Glomerular visceral epithelial cell (primary cell): Measurements from ENCODE around the gene BLOC1S5.
A peak's percentile ranks its signal among the peaks of the same experiment; 100 is the strongest.

Source experiments
- DNase-seq: peaks from one replicate; pipeline ENCODE4 v3.0.0-alpha.2; 2016; ENCODE audit errors: extremely low spot score

Gene BLOC1S5, protein sequence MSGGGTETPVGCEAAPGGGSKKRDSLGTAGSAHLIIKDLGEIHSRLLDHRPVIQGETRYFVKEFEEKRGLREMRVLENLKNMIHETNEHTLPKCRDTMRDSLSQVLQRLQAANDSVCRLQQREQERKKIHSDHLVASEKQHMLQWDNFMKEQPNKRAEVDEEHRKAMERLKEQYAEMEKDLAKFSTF

DNA sequence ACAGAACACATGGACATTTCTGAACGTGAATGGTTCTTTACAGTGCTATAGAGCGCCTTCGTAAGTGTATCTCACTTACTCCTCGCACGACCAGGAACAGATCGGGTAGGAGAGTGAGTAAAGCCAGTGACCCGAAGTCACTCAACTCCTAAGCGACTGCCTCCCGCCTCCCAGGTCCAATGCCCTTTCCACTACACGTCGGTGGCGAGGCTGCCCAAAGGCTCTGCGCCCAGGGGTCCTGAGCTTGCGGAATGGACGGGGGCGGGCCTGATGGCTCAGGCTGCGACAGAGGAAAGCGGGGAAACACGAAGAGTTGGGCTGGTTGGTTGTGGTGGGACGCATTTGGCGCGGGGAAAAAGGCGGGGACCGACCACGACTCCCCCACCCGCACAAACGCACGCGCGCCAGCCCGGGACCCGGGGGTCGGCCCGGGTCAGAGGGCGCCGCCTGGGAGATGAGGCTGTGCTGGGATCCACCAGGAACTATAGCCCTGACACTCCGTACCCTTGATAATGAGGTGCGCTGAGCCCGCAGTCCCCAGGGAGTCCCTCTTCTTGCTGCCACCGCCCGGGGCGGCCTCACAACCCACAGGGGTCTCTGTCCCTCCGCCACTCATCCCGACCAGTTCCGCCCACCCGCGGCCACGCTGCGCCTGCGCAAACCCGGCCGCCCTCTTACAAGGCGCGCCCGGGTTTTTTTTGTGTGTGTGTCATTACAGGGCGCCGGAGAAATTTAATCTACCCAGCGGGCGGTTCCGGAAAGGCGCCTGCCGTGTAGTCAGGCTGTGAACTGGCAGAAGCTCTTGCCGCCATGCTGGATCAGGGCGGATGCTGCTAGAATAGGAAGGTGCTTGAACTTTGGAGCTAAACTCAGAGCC, at the start of gene BLOC1S5:
Gene BLOC1S5, minus strand, starts transcription at position 629 of the 877 bp plus-strand sequence. Its CDS starts 13 bp downstream, at position 616.
- peak; percentile 98 for DNase-seq

- no peak for DNase-seq
Measured at GRCh38 chr6:8113131-8113654, 49.0 kb upstream of the BLOC1S5 start.

- no peak for DNase-seq
Measured at GRCh38 chr6:8110725-8111124, 46.5 kb upstream of the BLOC1S5 start.

DNA sequence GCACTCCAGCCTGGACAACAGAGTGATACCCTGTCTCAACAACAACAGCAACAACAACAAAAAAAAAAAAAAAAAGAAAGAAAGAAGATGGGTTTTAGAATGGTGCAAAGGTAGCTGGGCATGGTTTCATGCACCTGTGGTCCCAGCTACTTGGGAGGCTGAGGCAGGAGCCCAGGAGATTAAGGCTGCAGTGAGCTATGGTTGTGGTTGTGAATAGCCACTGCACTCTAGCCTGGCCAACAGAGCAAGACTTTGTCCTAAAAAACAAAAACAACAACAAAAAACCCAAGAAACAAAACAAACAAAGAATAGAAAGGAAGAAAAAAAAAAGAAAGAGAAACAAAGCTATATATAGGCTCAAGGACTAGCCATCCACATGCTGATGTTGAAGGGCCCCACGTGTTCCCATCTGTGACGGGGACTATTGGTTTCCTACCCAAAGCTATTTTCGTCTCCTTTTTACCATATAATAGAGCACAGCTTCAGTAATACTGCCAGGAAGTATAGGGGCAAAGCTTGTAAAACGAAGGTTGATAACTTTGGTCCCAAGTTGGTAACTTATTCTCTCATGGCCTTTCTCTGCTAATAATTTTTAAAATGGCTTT, 46.0 kb upstream of the BLOC1S5 start:
- DNase-seq: no peak

DNA sequence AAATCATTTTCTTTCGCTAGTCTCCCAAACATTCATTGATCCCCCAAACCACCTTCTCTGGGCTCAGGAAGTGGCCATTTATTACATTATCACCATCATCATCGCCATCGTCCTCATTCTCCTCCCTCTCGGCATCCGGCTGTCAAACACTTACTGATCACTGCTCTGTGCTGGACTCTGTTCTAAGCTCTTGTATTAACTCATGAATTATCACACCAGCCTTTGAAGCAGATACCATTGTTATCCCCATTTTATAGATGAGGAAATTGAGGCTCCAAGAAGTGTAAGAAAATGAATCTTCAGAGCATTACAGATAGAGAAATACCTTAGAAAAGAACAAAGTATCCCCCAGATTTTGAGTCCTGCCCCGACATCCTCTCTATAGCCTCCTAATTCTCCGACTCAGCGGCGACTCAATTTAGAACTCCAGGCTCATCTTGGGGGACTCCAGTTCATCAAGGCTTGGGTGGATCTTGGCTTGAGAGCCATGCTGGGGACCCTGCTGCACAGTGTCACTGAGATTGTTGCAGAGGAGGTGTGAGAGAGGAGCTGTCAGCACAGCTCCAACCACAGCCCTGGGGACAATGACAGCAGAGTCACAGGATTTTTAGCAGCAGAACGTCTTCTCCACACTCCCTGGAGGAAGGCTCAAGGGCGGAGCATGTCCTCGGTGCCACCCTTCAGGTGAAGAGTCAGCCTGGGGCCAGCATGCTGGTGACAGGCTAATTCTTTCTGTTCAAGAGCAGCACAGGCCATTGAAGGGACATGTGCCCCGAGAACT, 44.8 kb upstream of the BLOC1S5 start:
- DNase-seq: no peak

- peak; percentile 60 for DNase-seq
Measured at GRCh38 chr6:8108031-8108660, 44.0 kb upstream of the BLOC1S5 start.

DNA sequence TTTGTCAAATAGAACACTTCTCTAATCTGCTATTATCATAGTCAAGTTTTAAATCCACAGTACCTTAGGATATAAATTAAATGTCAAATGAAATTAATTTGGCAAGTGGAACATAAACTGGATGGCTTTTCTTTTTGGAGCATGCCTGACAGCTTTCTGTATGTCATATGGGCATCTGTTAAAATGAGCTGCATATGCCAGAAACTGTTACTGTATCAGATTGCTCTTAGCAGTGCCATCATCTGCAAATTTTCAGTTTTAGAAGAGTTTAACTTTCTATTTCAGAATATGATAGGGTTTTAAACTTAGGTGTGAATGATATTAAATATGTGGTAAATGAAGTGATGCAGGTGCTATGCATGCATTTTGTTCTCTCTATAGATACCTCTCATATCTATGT, 41.6 kb upstream of the BLOC1S5 start:
- DNase-seq: no peak

DNA sequence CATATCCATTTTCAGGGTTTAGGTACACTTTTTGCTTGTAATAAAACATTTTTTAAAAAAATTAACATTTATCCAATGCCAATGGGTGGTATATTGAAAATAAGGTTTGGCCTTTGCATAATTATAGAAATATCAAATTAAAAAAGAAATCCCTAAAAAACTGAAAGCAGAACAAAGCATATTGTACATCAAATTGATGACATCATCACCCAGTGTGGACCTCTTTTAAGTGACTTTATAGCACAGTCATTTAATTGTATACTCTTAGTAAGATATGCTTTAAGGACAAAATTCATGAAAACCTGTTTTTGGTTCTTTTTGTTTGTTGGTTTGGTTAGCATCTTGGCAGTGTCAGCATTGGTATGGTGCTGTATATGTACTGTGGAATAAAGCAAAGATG, 39.5 kb upstream of the BLOC1S5 start:
- DNase-seq: no peak

DNA sequence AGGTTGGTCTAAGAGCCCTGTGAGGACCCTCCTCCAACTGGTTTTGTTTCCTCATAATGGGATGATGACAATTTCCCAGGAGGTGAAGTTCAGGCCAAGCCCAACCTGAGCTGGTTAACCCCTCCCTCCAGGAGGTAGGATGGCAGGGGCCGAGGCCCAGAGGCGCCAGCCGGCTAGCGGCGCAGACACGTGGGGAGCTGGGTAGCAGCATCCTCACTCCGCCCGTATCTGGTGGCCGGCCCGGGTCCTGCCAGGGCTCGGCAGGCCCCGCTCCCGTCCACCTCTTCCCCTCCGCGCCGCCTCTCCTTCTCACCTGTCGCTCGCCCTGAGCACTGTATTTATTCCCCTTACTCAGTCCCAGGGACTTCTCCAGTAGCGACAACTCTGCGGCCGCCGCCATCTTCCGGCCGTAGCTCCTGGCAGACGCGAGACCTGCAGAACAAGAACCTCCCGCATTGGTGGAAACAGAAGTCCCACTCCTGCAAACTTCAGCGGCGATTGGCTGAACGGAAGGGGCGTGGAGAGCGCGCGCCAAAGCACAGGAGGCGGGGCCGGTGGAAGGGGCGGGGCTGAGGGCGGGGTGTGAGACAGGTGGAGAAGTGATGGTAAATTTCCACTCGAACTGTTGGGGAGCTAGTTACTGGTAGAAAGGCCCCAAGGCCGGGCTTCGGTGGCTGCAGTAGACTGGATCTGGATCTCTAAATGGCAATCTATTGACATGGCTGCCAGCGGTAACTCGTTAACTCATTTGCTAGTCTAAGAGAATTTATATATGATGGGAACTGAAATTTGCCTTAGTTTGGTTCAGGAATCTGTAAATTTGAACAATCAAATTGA, 38.2 kb upstream of the BLOC1S5 start, which contains the start of gene EEF1E1:
Gene EEF1E1, minus strand, starts transcription at position 427 of the 837 bp plus-strand sequence. Its CDS starts 27 bp downstream, at position 400.
- peak; percentile 94 for DNase-seq

DNA sequence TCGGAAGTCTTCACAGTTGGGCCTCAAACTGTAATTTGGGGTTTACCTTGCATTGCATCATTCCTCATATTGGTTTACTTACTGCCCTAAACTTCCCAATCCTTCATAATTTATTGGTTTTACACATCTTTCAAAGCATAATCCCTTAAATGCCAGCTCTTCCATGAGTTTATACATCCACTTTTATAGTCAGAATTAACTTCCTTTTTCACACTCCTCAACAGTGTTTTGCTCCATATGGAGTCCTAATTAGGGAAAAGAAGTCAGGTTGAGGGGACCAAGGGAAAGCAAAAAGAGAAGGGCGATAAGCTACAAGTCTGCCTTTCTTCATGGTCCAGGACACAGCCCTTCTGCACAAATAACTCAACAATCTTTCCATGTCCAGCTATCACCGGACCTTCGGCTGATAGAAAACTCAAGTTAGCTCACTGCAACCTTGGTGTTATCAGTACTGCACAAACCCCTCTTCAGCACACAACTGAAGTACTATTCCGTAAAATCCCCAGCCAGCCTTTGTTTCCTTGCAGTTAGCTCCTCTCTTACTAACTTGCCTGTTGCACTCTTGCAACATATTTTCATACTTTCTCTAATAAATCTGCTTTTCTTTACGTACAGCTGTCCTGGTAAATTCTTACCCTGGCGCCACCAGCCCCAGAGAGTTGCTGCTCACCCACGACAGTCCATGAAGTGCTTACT, 36.1 kb upstream of the BLOC1S5 start:
- DNase-seq: no peak

DNA sequence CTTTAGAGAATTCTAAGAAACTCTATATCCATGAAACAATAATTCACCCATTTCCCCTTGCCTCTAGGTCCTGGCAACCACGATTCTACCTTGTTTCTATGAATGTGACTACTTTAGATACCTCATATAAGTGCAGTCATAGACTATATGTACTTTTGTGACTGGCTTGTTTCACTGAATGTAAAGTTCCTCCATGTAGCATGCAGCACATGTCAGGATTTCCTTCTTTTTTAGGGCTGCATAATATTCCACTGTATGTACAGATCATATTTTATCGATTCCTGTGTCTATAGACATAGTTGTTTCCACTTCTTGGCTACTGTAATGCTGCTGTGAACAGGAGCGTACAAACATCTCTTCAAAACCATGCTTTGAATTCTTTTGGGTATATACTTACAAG, 26.5 kb upstream of the BLOC1S5 start:
- DNase-seq: no peak

GRCh38 chr6:8088886-8089285, 24.7 kb upstream of the BLOC1S5 start:
- no peak for DNase-seq

GRCh38 chr6:8087870-8088754, 23.9 kb upstream of the BLOC1S5 start:
- DNase-seq: no peak

GRCh38 chr6:8086755-8087306, 22.6 kb upstream of the BLOC1S5 start:
- DNase-seq: no peak

GRCh38 chr6:8085053-8085511, 20.9 kb upstream of the BLOC1S5 start:
- DNase-seq: peak; percentile 94

DNA sequence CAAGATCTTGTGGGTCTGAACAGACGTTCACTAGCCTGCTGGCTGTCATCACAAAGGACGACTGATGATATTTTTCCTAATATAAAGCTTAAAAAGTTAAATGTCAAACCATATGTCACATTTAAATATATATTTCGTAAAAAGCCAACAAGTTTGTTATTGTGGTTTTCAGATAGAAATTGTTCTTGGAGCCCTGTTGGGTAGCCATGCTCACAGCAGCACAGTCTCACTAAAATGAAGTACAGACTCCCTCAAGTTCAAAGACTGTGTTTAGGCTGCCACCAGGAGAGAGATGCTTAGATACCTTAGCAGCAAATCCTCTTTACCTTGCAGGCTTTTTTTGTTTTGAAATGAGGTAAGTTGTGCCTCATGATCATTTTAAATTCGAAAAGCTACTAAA, 20.4 kb upstream of the BLOC1S5 start:
- peak; percentile 47 for DNase-seq

- peak; percentile 56 for DNase-seq
Measured at GRCh38 chr6:8082954-8083858, 19.0 kb upstream of the BLOC1S5 start.
